Astrocyte (in vitro differentiated cells and primary cell): ENCODE data around the gene MBD5. TPM values are rescaled to one million over a fixed set of nuclear protein-coding genes. Genes with fewer than 3 reads are reported as not detected.

Experiments used
- DNase-seq: peaks from one replicate; pipeline ENCODE4 v3.0.0-alpha.2; 2010; ENCODE audit warnings: low read depth
- FAIRE-seq: peaks from 2 replicates; lab custom pipeline; 2011; peaks lifted over from hg19 to GRCh38; lab: Jason Lieb, UNC
- H2AFZ ChIP-seq: 2 replicates; pipeline ENCODE4 v1.6.0; 2012; ENCODE audit warnings: low read depth, low read length, inconsistent platforms
- H3K27ac ChIP-seq: 2 replicates; pipeline ENCODE4 v1.5.1; 2011; ENCODE audit warnings: low read depth, low read length, inconsistent platforms
- H3K27me3 ChIP-seq: 2 replicates; pipeline ENCODE4 v1.6.0; 2011; ENCODE audit warnings: low read length, inconsistent platforms; ENCODE audit not compliant: insufficient read depth
- H3K36me3 ChIP-seq: 2 replicates; pipeline ENCODE4 v1.5.1; 2011; ENCODE audit warnings: low read length, inconsistent platforms; ENCODE audit not compliant: insufficient read depth
- H3K4me1 ChIP-seq: 2 replicates; pipeline ENCODE4 v1.5.1; 2011; ENCODE audit warnings: low read length, inconsistent platforms; ENCODE audit not compliant: insufficient read depth
- H3K4me2 ChIP-seq: 2 replicates; pipeline ENCODE4 v1.6.0; 2012; ENCODE audit warnings: low read length, inconsistent platforms
- H3K4me3 ChIP-seq: 2 replicates; pipeline ENCODE4 v1.5.1; 2011; ENCODE audit warnings: low read depth, mild to moderate bottlenecking, low read length, inconsistent platforms; ENCODE audit not compliant: insufficient read depth
- H3K79me2 ChIP-seq: 2 replicates; pipeline ENCODE4 v1.6.0; 2012; ENCODE audit warnings: mild to moderate bottlenecking, low read length, inconsistent platforms; ENCODE audit not compliant: insufficient read depth
- H3K9ac ChIP-seq: 2 replicates; pipeline ENCODE4 v1.6.0; 2012; ENCODE audit warnings: mild to moderate bottlenecking, low read length, inconsistent platforms
- H3K9me3 ChIP-seq: 2 replicates; pipeline ENCODE4 v1.5.1; 2012; ENCODE audit warnings: low read depth, mild to moderate bottlenecking, low read length, inconsistent platforms; ENCODE audit not compliant: insufficient read depth
- H4K20me1 ChIP-seq: 2 replicates; pipeline ENCODE4 v1.6.0; 2012; ENCODE audit warnings: low read length, inconsistent platforms; ENCODE audit not compliant: insufficient read depth
- H3K27ac Mint-ChIP-seq: one replicate; pipeline ENCODE4 v1.8.0; 2021; ENCODE audit warnings: mild to moderate bottlenecking, mixed read lengths; ENCODE audit not compliant: unreplicated experiment
- H3K27me3 Mint-ChIP-seq: one replicate; pipeline ENCODE4 v1.8.0; 2021; ENCODE audit warnings: low read depth, mixed read lengths; ENCODE audit not compliant: unreplicated experiment
- H3K36me3 Mint-ChIP-seq: one replicate; pipeline ENCODE4 v1.8.0; 2021; ENCODE audit warnings: low read depth, mixed read lengths; ENCODE audit not compliant: unreplicated experiment
- H3K4me1 Mint-ChIP-seq: one replicate; pipeline ENCODE4 v1.8.0; 2021; ENCODE audit warnings: low read depth, mixed read lengths; ENCODE audit not compliant: unreplicated experiment
- H3K4me3 Mint-ChIP-seq: one replicate; pipeline ENCODE4 v1.8.0; 2021; ENCODE audit warnings: mild to moderate bottlenecking, moderate library complexity, mixed read lengths; ENCODE audit not compliant: unreplicated experiment
- H3K9me3 Mint-ChIP-seq: one replicate; pipeline ENCODE4 v1.8.0; 2021; ENCODE audit warnings: mild to moderate bottlenecking, mixed read lengths; ENCODE audit not compliant: unreplicated experiment
- EZH2 ChIP-seq: IDR thresholded peaks from 2 replicates; pipeline ENCODE4 v1.6.1; 2012; ENCODE audit warnings: mild to moderate bottlenecking, low read length, inconsistent platforms; ENCODE audit not compliant: insufficient read depth
- total RNA-seq: library from RNA; stranded (reverse); gene quantifications from 2 replicates; pipeline ENCODE4 v1.2.1, GENCODE V29; 2021
- TF ChIP-seq, protein P1 (sequence below): IDR thresholded peaks from 2 replicates; pipeline ENCODE4 v1.5.1; 2011; ENCODE audit warnings: low read depth, mild to moderate bottlenecking, inconsistent platforms, low read length, moderate library complexity; ENCODE audit not compliant: insufficient read depth

The MBD5 gene
- total RNA-seq, 1 donor from 2014 or later = 53.6 TPM

DNA sequence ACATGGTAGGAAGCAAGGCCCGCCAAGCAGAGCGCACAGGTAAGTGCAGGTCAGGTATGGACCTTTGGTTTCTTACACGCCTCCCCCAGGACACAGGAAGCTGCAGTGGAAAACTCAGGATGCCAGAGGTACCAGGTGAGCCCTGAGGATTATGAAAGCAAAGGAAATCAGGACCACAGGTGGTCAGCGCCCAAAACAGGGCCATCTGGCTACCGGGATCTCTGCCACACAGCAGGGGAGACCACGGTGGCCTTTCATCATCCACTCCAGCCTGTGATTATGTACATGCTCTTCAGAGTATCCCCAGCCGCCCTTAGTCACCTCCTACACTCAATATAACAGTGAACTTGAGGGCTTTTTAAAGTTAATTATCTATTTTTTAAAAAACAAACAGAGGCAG, 498.1 kb downstream of the MBD5 start:
- H3K4me3 Mint-ChIP-seq = no peak overlapping the region
- no peaks in the 10 kb centered on the region for H3K4me1 ChIP-seq
- no peaks in the 10 kb centered on the region for H4K20me1 ChIP-seq
- H3K79me2 ChIP-seq = no peaks in the 10 kb centered on the region
- no peak overlapping the region for H3K27ac Mint-ChIP-seq
- no peak for FAIRE-seq
- H3K27me3 Mint-ChIP-seq = no peaks in the 10 kb centered on the region
- H3K4me3 ChIP-seq = no peak overlapping the region
- H3K27me3 ChIP-seq = no peaks in the 10 kb centered on the region
- H3K9ac ChIP-seq = no peak overlapping the region
- H3K4me2 ChIP-seq = no peak overlapping the region
- no peaks in the 10 kb centered on the region for H3K36me3 ChIP-seq
- H3K36me3 Mint-ChIP-seq = peaks cover 4% of the 10 kb centered on the region
- no peak for DNase-seq
- H3K27ac ChIP-seq = no peak overlapping the region
- peaks cover 2% of the 10 kb centered on the region for H3K4me1 Mint-ChIP-seq
- TF ChIP-seq, protein P1, sequence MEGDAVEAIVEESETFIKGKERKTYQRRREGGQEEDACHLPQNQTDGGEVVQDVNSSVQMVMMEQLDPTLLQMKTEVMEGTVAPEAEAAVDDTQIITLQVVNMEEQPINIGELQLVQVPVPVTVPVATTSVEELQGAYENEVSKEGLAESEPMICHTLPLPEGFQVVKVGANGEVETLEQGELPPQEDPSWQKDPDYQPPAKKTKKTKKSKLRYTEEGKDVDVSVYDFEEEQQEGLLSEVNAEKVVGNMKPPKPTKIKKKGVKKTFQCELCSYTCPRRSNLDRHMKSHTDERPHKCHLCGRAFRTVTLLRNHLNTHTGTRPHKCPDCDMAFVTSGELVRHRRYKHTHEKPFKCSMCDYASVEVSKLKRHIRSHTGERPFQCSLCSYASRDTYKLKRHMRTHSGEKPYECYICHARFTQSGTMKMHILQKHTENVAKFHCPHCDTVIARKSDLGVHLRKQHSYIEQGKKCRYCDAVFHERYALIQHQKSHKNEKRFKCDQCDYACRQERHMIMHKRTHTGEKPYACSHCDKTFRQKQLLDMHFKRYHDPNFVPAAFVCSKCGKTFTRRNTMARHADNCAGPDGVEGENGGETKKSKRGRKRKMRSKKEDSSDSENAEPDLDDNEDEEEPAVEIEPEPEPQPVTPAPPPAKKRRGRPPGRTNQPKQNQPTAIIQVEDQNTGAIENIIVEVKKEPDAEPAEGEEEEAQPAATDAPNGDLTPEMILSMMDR = no peak
- TF ChIP-seq EZH2 = no peak
- no peaks in the 10 kb centered on the region for H3K9me3 ChIP-seq
- H3K9me3 Mint-ChIP-seq = no peaks in the 10 kb centered on the region
- no peak overlapping the region for H2AFZ ChIP-seq

DNA sequence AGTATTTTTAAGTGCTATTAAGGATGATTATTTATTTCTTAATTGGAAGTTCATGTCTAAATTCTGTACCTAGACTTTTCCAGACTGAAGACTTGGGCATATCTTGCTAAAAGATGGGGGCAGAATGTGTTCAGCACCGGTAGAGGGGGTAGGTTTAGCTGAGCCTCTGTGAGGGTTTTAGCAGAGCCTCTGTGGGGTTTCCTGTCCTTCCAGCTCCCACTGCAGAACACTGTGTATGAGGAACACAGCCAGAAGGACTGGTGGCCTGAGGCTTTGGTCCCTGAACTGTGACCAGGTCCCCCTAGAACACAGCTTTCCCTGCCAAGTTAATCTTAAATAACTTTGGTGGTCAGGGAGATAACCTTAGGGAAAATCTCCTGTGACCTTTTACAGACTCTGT, 500.3 kb downstream of the MBD5 start:
- FAIRE-seq = no peak
- Histone ChIP-seq H3K4me1 (no peaks in the 10 kb centered on the region), H4K20me1 (no peaks in the 10 kb centered on the region), H3K79me2 (no peaks in the 10 kb centered on the region), H3K27ac (no peak overlapping the region), H3K4me3 (no peak overlapping the region), H3K9ac (no peak overlapping the region), H3K27me3 (no peaks in the 10 kb centered on the region), H3K9me3 (no peaks in the 10 kb centered on the region), H3K36me3 (no peaks in the 10 kb centered on the region), H2AFZ (no peak overlapping the region), H3K4me2 (no peak overlapping the region)
- Mint-ChIP-seq H3K4me3 (no peak overlapping the region), H3K9me3 (no peaks in the 10 kb centered on the region), H3K27me3 (no peaks in the 10 kb centered on the region), H3K4me1 (peaks cover 2% of the 10 kb centered on the region), H3K27ac (no peak overlapping the region), H3K36me3 (peaks cover 4% of the 10 kb centered on the region)
- TF ChIP-seq, protein P1 = no peak
- TF ChIP-seq EZH2 = no peak
- DNase-seq = no peak

GRCh38 chr2:148523315-148523714, 502.4 kb downstream of the MBD5 start:
- Mint-ChIP-seq H3K9me3 (no peaks in the 10 kb centered on the region), H3K4me1 (peaks cover 2% of the 10 kb centered on the region)
- H3K79me2 ChIP-seq = no peaks in the 10 kb centered on the region

More at GRCh38 chr2:148523315-148523714, 502.4 kb downstream of the MBD5 start:
- no peaks in the 10 kb centered on the region for H3K4me1 ChIP-seq
- no peak overlapping the region for H3K27ac Mint-ChIP-seq
- no peak overlapping the region for H3K9ac ChIP-seq
- no peak overlapping the region for H2AFZ ChIP-seq
- no peaks in the 10 kb centered on the region for H4K20me1 ChIP-seq
- H3K36me3 ChIP-seq = no peaks in the 10 kb centered on the region
- no peak overlapping the region for H3K27ac ChIP-seq
- H3K9me3 ChIP-seq = no peaks in the 10 kb centered on the region
- no peaks in the 10 kb centered on the region for H3K27me3 ChIP-seq
- TF ChIP-seq EZH2 = no peak
- TF ChIP-seq, protein P1 = no peak
- no peaks in the 10 kb centered on the region for H3K27me3 Mint-ChIP-seq
- FAIRE-seq = no peak
- no peak overlapping the region for H3K4me3 Mint-ChIP-seq
- H3K4me3 ChIP-seq = no peak overlapping the region
- H3K4me2 ChIP-seq = no peak overlapping the region
- DNase-seq = no peak
- H3K36me3 Mint-ChIP-seq = peaks cover 8% of the 10 kb centered on the region
